A549 (cell line): ENCODE measurements around the gene UCHL5. TPM values are rescaled to one million over a fixed set of nuclear protein-coding genes. Genes with fewer than 3 reads are reported as not detected.

Experiments used
- BCL3 ChIP-seq: fragments of >200 bp; sonication (Bioruptor Twin); formaldehyde crosslinking; IDR thresholded peaks from 3 replicates; pipeline ENCODE4 v1.6.1; 2016
- CBX2 ChIP-seq: fragments of 200-600 bp; sonication (generic); IDR thresholded peaks from 2 replicates; pipeline ENCODE4 v1.6.1; 2016; ENCODE audit warnings: low read depth, mild to moderate bottlenecking, borderline replicate concordance
- CHD4 ChIP-seq: fragments of 200-600 bp; sonication (generic); IDR thresholded peaks from 2 replicates; pipeline ENCODE4 v1.6.1; 2016; ENCODE audit warnings: antibody characterized with exemption, mild to moderate bottlenecking, borderline replicate concordance
- FOXS1 ChIP-seq: fragments of 250-450 bp; sonication (Bioruptor Pico); IDR thresholded peaks from 2 replicates; pipeline ENCODE4 v1.5.0; 2020; ENCODE audit warnings: mild to moderate bottlenecking, moderate library complexity
- GATA3 ChIP-seq: IDR thresholded peaks from 2 replicates; pipeline ENCODE4 v1.6.1; 2012; ENCODE audit warnings: borderline replicate concordance
- HES2 ChIP-seq: fragments of >200 bp; sonication (Bioruptor Twin); formaldehyde crosslinking; IDR thresholded peaks from 2 replicates; pipeline ENCODE4 v1.6.1; 2016
- HOXA7 ChIP-seq: fragments of 250-450 bp; sonication (Bioruptor Pico); IDR thresholded peaks from 2 replicates; pipeline ENCODE4 v1.5.0; 2020; ENCODE audit warnings: mild to moderate bottlenecking, moderate library complexity
- HOXB13 ChIP-seq: fragments of 250-450 bp; sonication (Bioruptor Pico); IDR thresholded peaks from 2 replicates; pipeline ENCODE4 v1.5.0; 2020; ENCODE audit warnings: low read depth, mild to moderate bottlenecking, moderate library complexity
- HOXB5 ChIP-seq: fragments of 250-450 bp; sonication (Bioruptor Pico); IDR thresholded peaks from 2 replicates; pipeline ENCODE4 v1.5.0; 2020; ENCODE audit warnings: mild to moderate bottlenecking, moderate library complexity
- JUNB ChIP-seq: fragments of >200 bp; sonication (Bioruptor Twin); formaldehyde crosslinking; IDR thresholded peaks from 2 replicates; pipeline ENCODE4 v1.6.1; 2016
- KDM1A ChIP-seq: fragments of 200-600 bp; sonication (generic); IDR thresholded peaks from 2 replicates; pipeline ENCODE4 v1.6.1; 2016; ENCODE audit warnings: low read depth, mild to moderate bottlenecking
- KDM5A ChIP-seq: fragments of 200-600 bp; sonication (generic); IDR thresholded peaks from 2 replicates; pipeline ENCODE4 v1.6.1; 2016; ENCODE audit warnings: antibody characterized with exemption, mild to moderate bottlenecking
- MYC ChIP-seq: IDR thresholded peaks from 2 replicates; pipeline ENCODE4 v1.6.1; 2012; ENCODE audit warnings: mild to moderate bottlenecking, inconsistent platforms, low read length, improper control_type of control experiment, borderline replicate concordance
- NPAS2 ChIP-seq: fragments of 250-450 bp; sonication (Bioruptor Pico); IDR thresholded peaks from 2 replicates; pipeline ENCODE4 v1.8.0; 2022; ENCODE audit warnings: mild to moderate bottlenecking, moderate library complexity, borderline replicate concordance
- PHF8 ChIP-seq: fragments of 200-600 bp; sonication (generic); IDR thresholded peaks from 2 replicates; pipeline ENCODE4 v1.6.1; 2016; ENCODE audit warnings: low read depth, mild to moderate bottlenecking, antibody characterized with exemption, moderate library complexity, borderline replicate concordance
- RCOR1 ChIP-seq: fragments of 150-350 bp; IDR thresholded peaks from 2 replicates; pipeline ENCODE4 v1.6.1; 2014; ENCODE audit warnings: antibody characterized with exemption, low read length, low read depth
- REST ChIP-seq: fragments of 200-600 bp; sonication (generic); IDR thresholded peaks from 2 replicates; pipeline ENCODE4 v1.6.1; 2016; ENCODE audit warnings: antibody characterized with exemption, mild to moderate bottlenecking, moderate library complexity
- RFX5 ChIP-seq: fragments of 450-650 bp; IDR thresholded peaks from 2 replicates; pipeline ENCODE4 v1.7.1; 2014; ENCODE audit warnings: antibody characterized with exemption, mild to moderate bottlenecking, moderate library complexity
- RNF2 ChIP-seq: fragments of 200-600 bp; sonication (generic); IDR thresholded peaks from 2 replicates; pipeline ENCODE4 v1.6.1; 2016; ENCODE audit warnings: low read depth, mild to moderate bottlenecking, antibody characterized with exemption, moderate library complexity, borderline replicate concordance
- TFCP2L1 ChIP-seq: fragments of 250-450 bp; sonication (Bioruptor Pico); IDR thresholded peaks from 2 replicates; pipeline ENCODE4 v1.5.0; 2021; ENCODE audit warnings: mild to moderate bottlenecking
- TP53 ChIP-seq: fragments of 250-450 bp; sonication (Bioruptor Pico); IDR thresholded peaks from 2 replicates; pipeline ENCODE4 v1.5.0; 2021; ENCODE audit warnings: mild to moderate bottlenecking, moderate library complexity
- USF2 ChIP-seq: fragments of 450-650 bp; IDR thresholded peaks from 2 replicates; pipeline ENCODE4 v1.6.1; 2014; ENCODE audit warnings: antibody characterized with exemption
- ZFP36 ChIP-seq: fragments of 450-650 bp; IDR thresholded peaks from 2 replicates; pipeline ENCODE4 v1.6.1; 2014; ENCODE audit warnings: borderline replicate concordance; ENCODE audit not compliant: partially characterized antibody
- polyA plus RNA-seq, 4 experiments: library from polyadenylated mRNA; depleted of rRNA in 3 of 4; stranded (reverse); fragments of >200 nt; fragmentation: RNase III in 1 of 4; extraction: RNeasy Plus Mini Kit Qiagen cat#74134 plus additional on column Dnase treatment in 1 of 4; gene quantifications; 2 replicates in 3 of 4; 3 replicates in 1 of 4; pipeline ENCODE4 v1.2.3, GENCODE V29; 2011 to 2017

The UCHL5 gene
- polyA plus RNA-seq, 2 of the 4 experiments (the other 2 are of a cell fraction) = 53.0 to 68.3 TPM

GRCh38 chr1:193059282-193060114 lies at the start of gene UCHL5, which contains the start of gene RO60 (continued):
- TF ChIP-seq USF2 (no peak; the same call in 1 of the 2 replicates), TFCP2L1 (CRISPR knock-in tag) (0 out of 2 replicates have a peak, but pooled peaks have one; percentile 47), ZFP36 (no peak), NPAS2 (no peak), FOXS1 (CRISPR knock-in tag) (no peak), HES2 (no peak), REST (no peak), HOXB5 (CRISPR knock-in tag) (no peak), KDM1A (no peak), TP53 (CRISPR knock-in tag) (no peak), PHF8 (peak; percentile 93), HOXA7 (CRISPR knock-in tag) (no peak), RFX5 (0 out of 2 replicates have a peak, but pooled peaks have one; percentile 30), BCL3 (peak; percentile 34; the same call in 1 of the 3 replicates), GATA3 (no peak), RNF2 (no peak), CHD4 (no peak), JUNB (no peak), HOXB13 (CRISPR knock-in tag) (no peak), MYC (peak; percentile 34; the same call in 1 of the 2 replicates), RCOR1 (no peak), CBX2 (no peak), KDM5A (no peak)
